Bone marrow (tissue), 2 donors: Measurements from ENCODE around the gene TOP3A.

ENCODE experiments used
- DNase-seq, 2 donors: peaks; one replicate each; lab custom pipeline; 2025; lab: John Stamatoyannopoulos, UW

Gene TOP3A

GRCh38 chr17:18253187-18253884 lies 61.5 kb downstream of the TOP3A start:
- no peak for DNase-seq

DNA sequence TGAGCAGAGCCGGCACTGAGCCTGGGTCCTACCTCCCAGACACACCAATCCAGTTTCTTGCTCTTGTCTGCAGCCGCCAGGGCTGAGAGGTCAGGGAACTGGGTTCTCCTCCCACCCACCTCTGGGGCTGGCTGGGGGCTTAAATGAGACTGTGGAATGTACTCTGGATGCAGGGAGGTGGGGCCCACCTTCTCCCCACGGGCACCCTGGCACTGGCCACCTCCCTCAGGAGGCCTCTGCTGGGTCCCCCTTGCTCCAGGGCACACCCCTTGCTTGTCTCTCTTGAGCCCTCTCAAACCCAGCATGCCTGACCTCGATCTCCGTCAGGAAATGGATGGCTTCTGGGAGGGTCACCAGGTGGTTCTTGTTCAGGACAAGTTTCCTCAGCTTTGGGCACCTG lies 62.6 kb downstream of the TOP3A start:
- no peak for DNase-seq

DNA sequence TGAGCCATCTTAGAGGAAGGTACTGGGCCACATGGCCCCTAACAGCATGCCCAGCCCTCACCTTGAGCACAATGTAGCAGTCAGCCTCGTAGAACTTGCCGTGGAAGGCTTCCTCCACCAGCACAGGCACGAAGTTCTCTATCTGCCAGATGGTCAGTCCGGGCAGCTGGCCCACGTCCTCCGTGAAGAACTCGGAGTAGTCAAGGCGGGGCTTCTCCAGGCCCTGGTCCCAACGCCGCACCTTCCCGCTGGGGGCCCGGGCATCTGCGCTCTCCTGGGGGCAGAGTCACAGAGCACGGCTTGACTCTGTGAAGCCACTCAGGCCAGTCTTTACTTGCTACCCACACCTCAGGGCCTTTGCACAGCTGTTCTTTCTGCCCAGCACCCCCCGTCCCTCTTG lies 63.6 kb downstream of the TOP3A start:
- DNase-seq = no peak

- DNase-seq = no peak
Measured at GRCh38 chr17:18250708-18251107, 64.1 kb downstream of the TOP3A start.

- DNase-seq = no peak
Measured at GRCh38 chr17:18250259-18250658, 64.5 kb downstream of the TOP3A start.

- DNase-seq = no peak
Measured at GRCh38 chr17:18248811-18249210, 66.0 kb downstream of the TOP3A start.

- peak; percentile 26 to 29 for DNase-seq
Measured at GRCh38 chr17:18248300-18248731, 66.5 kb downstream of the TOP3A start.

GRCh38 chr17:18247613-18248001 lies 67.2 kb downstream of the TOP3A start:
- DNase-seq = no peak

- DNase-seq = no peak
Measured at GRCh38 chr17:18246880-18247612, 67.7 kb downstream of the TOP3A start.

DNA sequence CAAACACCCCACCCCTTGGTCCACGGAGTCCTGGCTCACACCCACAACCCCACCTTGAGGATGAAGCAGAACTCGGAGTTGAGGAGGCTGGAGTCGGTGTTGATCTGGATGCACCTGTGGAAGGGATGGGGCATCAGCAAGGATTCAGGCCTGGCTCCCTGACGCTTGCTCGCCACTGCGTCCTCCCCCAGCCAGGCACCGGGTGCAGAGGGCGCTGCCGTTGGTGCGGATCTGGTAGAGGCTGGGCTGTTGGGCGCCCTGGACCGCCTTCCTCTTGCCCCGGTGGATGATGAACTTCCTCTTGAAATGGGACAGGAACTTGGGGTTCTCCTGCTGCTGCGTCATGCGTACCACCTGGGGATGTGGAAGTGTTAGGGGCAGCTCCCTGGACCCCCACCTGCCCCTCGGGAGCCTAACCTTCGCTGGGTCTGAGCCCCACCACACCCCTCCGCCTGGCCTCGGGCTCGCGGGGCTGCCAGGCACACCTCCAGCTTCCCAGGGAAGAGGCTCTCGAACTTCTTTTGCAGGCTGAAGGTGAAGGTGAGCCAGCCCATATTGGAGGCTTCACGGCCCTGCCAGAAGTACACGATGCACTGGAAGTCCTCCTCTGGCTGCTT lies 68.6 kb downstream of the TOP3A start:
- no peak for DNase-seq

GRCh38 chr17:18245038-18245776 lies 69.6 kb downstream of the TOP3A start:
- DNase-seq = no peak

GRCh38 chr17:18241229-18241871 lies 73.4 kb downstream of the TOP3A start:
- DNase-seq = no peak

GRCh38 chr17:18240449-18240848 lies 74.3 kb downstream of the TOP3A start:
- DNase-seq = no peak

DNA sequence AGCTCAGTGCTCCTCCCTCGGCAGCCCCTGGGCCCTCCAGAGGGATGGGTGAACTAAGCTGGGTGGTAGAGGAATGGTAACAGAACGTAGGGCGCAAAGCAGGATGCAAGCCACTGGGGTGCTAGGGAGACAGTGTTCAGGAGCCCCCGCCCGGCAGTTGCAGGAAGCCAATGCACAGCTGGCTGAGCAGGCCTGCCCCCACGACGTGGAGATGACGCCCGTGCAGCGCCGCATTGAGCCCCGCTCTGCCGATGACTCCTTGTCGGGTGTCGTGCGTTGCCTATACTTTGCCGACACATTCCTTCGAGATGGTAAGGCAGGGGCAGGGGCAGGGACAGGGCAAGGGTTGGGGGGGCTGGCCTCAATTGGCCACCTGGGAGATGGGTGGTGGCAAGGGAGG lies 76.5 kb downstream of the TOP3A start:
- DNase-seq = no peak

DNA sequence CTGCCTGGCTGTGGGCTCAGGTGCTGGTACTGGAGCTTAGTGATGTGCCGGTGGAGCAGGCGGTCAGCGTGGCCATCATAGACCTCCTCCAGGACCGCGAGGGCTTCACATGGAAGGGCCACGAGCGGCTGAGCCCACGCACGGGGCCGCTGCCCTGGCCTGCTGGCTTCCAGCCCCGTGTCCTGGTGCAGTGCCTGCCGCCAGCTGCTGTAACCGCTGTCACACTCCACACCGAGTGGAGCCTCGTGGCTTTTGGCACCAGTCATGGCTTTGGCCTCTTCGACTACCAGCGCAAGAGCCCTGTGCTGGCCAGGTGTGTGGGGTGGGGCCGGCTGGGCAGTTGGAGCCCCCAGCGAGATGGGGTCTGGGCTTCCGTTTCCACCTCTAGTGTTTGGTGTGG lies 77.3 kb downstream of the TOP3A start:
- no peak for DNase-seq

GRCh38 chr17:18236494-18236893 lies 78.3 kb downstream of the TOP3A start:
- DNase-seq = no peak

DNA sequence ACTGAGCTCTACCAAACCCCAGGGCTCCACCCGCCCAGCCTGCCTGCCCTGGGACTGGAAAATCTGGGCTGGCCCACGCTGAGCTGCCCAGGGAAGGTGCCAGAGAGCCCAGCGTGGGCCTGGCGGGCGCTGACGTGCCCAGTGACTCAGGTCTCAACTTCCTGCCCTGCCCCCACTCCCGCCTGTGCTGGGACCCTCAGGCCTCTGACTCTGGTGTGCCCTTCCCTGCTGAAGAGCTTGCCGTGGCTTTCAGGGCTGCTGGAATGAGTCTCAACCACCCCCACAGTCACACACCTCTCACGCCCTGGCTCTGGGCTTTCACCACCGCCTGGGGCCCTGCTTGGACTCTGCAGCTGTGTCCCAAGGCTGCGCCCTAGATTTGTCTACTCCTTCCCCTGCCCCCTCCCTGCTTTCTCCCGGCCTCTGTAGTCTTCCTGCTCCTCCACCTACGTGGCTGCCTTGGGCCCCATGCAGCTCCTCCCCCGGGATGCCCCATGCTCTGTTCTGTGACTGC lies 79.0 kb downstream of the TOP3A start:
- no peak for DNase-seq

GRCh38 chr17:18234853-18235380 lies 79.9 kb downstream of the TOP3A start:
- DNase-seq = no peak

DNA sequence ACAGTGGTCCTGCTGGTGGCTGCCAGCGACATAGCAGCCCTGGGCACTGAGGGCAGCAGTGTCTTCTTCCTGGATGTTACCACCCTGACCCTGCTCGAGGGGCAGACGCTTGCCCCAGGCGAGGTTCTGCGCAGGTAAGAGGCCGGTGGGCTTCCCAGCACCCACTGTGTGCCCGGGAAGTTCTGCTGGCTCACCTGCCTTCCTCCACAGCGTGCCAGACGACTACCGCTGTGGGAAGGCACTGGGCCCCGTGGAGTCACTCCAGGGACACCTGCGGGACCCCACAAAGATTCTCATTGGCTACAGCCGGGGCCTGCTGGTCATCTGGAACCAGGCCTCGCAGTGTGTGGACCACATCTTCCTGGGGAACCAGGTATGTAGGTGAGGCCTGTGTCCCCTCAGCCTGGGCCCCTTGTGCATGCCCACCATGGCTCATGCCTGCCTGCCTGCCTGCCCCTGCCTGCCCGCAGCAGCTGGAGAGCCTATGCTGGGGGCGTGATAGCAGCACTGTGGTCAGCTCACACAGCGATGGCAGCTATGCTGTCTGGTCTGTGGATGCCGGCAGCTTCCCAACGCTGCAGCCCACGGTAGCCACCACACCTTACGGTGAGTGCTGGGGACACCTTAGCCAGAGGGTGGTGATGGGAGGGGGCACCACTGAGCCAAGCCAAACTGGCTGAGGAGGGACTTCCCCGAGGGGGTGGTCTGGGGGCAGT lies 80.8 kb downstream of the TOP3A start:
- DNase-seq = no peak

- no peak for DNase-seq
Measured at GRCh38 chr17:18231164-18231563, 83.6 kb downstream of the TOP3A start.
